ENCODE measurements around the gene WDR70. TPM values are rescaled to one million over a fixed set of nuclear protein-coding genes. Genes with fewer than 3 reads are reported as not detected.

WDR70 gene
- total RNA-seq, 1 experiment from 2014 or later: 40.2 TPM

DNA sequence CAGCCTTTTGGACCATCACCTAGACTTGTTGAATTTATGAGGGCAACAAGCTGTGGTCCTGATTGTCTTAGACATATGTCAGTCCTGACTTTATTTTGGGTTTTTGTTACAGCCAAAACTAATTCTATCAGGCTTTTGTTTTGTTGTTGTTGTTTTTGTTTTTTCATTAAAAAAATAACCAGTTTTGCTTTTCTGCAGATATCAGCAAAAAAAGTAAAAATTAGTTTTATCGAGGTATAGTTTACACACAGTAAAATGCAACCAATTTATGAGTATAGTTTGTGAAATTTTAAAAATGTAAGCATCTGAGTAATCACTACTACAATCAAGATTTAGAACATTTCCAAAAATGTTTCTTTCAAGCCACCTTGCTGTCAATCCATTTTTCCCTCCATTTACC is 48.9 kb downstream of the WDR70 start:
- H3K4me1 Mint-ChIP-seq (ENCODE audit: low read depth, unreplicated experiment): no peaks in the 10 kb centered on the region
- Histone ChIP-seq H3K4me1 (no peaks in the 10 kb centered on the region), H3K36me3 (ENCODE audit: control insufficient read depth, insufficient read depth, low read length) (no peaks in the 10 kb centered on the region), H3K9me3 (no peaks in the 10 kb centered on the region), H3K27me3 (replicated peaks; ENCODE audit: control insufficient read depth, insufficient read depth, low read length) (no peaks in the 10 kb centered on the region), H3K4me3 (ENCODE audit: low read depth, low read length) (no peak overlapping the region)
- DNase-seq: no peak
- H3K36me3 Mint-ChIP-seq (ENCODE audit: insufficient read depth, unreplicated experiment): no peaks in the 10 kb centered on the region
- H3K27ac Mint-ChIP-seq (ENCODE audit: unreplicated experiment): no peak overlapping the region
- TF ChIP-seq, protein P1, sequence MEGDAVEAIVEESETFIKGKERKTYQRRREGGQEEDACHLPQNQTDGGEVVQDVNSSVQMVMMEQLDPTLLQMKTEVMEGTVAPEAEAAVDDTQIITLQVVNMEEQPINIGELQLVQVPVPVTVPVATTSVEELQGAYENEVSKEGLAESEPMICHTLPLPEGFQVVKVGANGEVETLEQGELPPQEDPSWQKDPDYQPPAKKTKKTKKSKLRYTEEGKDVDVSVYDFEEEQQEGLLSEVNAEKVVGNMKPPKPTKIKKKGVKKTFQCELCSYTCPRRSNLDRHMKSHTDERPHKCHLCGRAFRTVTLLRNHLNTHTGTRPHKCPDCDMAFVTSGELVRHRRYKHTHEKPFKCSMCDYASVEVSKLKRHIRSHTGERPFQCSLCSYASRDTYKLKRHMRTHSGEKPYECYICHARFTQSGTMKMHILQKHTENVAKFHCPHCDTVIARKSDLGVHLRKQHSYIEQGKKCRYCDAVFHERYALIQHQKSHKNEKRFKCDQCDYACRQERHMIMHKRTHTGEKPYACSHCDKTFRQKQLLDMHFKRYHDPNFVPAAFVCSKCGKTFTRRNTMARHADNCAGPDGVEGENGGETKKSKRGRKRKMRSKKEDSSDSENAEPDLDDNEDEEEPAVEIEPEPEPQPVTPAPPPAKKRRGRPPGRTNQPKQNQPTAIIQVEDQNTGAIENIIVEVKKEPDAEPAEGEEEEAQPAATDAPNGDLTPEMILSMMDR (IDR thresholded peaks at IDR 0.05; ENCODE audit: insufficient read depth in 1 of 2, low read depth in 1 of 2, low read length in 1 of 2, severe bottlenecking in 1 of 2, unreplicated experiment in 1 of 2): no peak
- no TSS peak for BruUV-seq (replicated peaks)
- POLR2A ChIA-PET: no interaction called here
- no peak overlapping the region for H3K4me3 Mint-ChIP-seq (ENCODE audit: unreplicated experiment)
- H3K27me3 Mint-ChIP-seq (ENCODE audit: insufficient read depth, unreplicated experiment): no peaks in the 10 kb centered on the region
- intact Hi-C loops (cut with micrococcal nuclease; ENCODE audit: unreplicated experiment): no loop called here
- H3K9me3 Mint-ChIP-seq (ENCODE audit: unreplicated experiment): no peaks in the 10 kb centered on the region
- CTCF ChIA-PET: no interaction called here

DNA sequence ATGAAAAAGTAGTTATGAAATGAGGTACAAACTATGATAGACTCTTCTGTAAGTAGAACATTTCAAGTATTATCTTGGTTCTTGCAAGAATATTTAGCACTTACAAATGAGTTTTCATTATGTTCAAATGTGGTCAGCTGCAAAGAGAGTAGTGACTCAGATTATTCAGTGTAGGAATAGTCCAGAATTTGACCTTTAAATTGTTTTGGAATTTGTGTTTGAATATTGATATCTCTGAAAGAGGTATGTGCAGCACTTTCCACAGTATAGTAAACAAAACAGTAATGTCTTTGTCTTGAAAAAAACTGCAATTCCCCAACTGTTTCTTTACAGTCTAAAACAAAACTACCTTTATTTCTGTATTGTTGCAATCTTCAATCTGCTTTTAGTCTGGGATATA is 56.1 kb downstream of the WDR70 start:
- no peaks in the 10 kb centered on the region for H3K27me3 Mint-ChIP-seq (ENCODE audit: insufficient read depth, unreplicated experiment)
- CTCF ChIA-PET: interaction anchor here (0.7 kb wide), 1 partner anchor 749 kb away, joined by 3 read pairs; no protein-coding TSS in a partner anchor
- POLR2A ChIA-PET: no interaction called here
- no peak for DNase-seq
- Histone ChIP-seq H3K4me3 (ENCODE audit: low read depth, low read length) (no peak overlapping the region), H3K27me3 (replicated peaks; ENCODE audit: control insufficient read depth, insufficient read depth, low read length) (no peaks in the 10 kb centered on the region), H3K9me3 (no peaks in the 10 kb centered on the region), H3K36me3 (ENCODE audit: control insufficient read depth, insufficient read depth, low read length) (no peaks in the 10 kb centered on the region), H3K4me1 (peaks cover 10% of the 10 kb centered on the region)
- peaks cover 5% of the 10 kb centered on the region for H3K36me3 Mint-ChIP-seq (ENCODE audit: insufficient read depth, unreplicated experiment)
- H3K4me3 Mint-ChIP-seq (ENCODE audit: unreplicated experiment): no peak overlapping the region
- intact Hi-C loops (cut with micrococcal nuclease; ENCODE audit: unreplicated experiment): no loop called here
- peaks cover 6% of the 10 kb centered on the region for H3K4me1 Mint-ChIP-seq (ENCODE audit: low read depth, unreplicated experiment)
- no peak overlapping the region for H3K27ac Mint-ChIP-seq (ENCODE audit: unreplicated experiment)
- TF ChIP-seq, protein P1 (IDR thresholded peaks at IDR 0.05; ENCODE audit: insufficient read depth in 1 of 2, low read depth in 1 of 2, low read length in 1 of 2, severe bottlenecking in 1 of 2, unreplicated experiment in 1 of 2): no peak
- no TSS peak for BruUV-seq (replicated peaks)
- no peaks in the 10 kb centered on the region for H3K9me3 Mint-ChIP-seq (ENCODE audit: unreplicated experiment)

DNA sequence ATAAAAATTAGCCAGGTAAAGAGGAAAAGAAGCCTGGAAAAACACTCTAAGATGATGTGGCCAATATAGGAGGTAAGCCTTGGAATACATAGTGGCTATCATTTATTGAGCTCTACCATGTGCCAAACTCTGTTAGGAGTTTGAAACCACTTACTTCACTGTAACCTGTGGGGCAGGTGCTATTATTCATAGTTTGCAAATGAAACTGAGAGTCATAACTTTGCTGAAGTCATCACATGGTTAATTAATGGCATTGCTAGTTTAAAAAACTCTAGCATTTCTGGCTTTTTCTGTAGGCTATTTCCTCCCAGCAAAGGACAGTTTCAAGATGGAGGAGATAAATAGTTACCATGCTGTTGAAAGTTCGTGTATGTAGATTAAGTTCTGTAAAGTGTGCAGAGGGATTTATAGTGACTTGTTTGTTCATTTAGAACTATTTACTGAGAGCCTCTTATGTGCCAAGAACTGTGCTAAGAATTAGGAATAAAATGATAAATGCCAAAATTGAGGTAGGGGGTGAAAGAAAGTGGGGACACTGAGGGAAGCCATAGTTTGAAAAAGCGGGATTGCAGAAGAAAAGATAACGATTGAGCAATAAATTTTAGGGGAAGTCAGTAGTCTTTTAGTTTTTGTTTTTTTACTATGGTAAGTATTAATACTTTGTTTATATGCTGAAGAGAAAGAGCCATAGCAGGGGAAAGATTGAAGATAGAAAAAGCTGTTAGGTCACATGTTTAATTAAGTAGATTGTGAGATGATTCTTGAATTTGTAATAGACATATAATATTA is 57.2 kb downstream of the WDR70 start:
- no peaks in the 10 kb centered on the region for H3K27me3 ChIP-seq (replicated peaks; ENCODE audit: control insufficient read depth, insufficient read depth, low read length)
- ChIA-PET POLR2A (no interaction called here), CTCF (no interaction called here)
- H3K9me3 ChIP-seq: no peaks in the 10 kb centered on the region
- H3K4me1 Mint-ChIP-seq (ENCODE audit: low read depth, unreplicated experiment): peaks cover 6% of the 10 kb centered on the region
- H3K27me3 Mint-ChIP-seq (ENCODE audit: insufficient read depth, unreplicated experiment): no peaks in the 10 kb centered on the region
- H3K27ac Mint-ChIP-seq (ENCODE audit: unreplicated experiment): no peak overlapping the region
- H3K4me3 Mint-ChIP-seq (ENCODE audit: unreplicated experiment): no peak overlapping the region
- H3K9me3 Mint-ChIP-seq (ENCODE audit: unreplicated experiment): no peaks in the 10 kb centered on the region
- TF ChIP-seq, protein P1 (IDR thresholded peaks at IDR 0.05; ENCODE audit: insufficient read depth in 1 of 2, low read depth in 1 of 2, low read length in 1 of 2, severe bottlenecking in 1 of 2, unreplicated experiment in 1 of 2): no peak
- no peaks in the 10 kb centered on the region for H3K36me3 ChIP-seq (ENCODE audit: control insufficient read depth, insufficient read depth, low read length)
- BruUV-seq (replicated peaks): no TSS peak
- H3K4me3 ChIP-seq (ENCODE audit: low read depth, low read length): no peak overlapping the region
- H3K36me3 Mint-ChIP-seq (ENCODE audit: insufficient read depth, unreplicated experiment): peaks cover 5% of the 10 kb centered on the region
- DNase-seq: no peak
- intact Hi-C loops (cut with micrococcal nuclease; ENCODE audit: unreplicated experiment): no loop called here
- peaks cover 10% of the 10 kb centered on the region for H3K4me1 ChIP-seq
